Esophagus muscularis mucosa (tissue), 3 donors: ENCODE results near the gene PCBP3.

Experiments used
- POLR2AphosphoS5 ChIP-seq, 2 donors: sonication (generic); formaldehyde crosslinking; IDR thresholded peaks; one replicate each; pipeline ENCODE4 v1.6.1; 2017; ENCODE audit warnings: antibody characterized with exemption in 2 of 2
- TF ChIP-seq, protein P1 (sequence below), 3 experiments: fragments of 200-600 bp in 2 of 3; fragments of 450-650 bp in 1 of 3; sonication (generic) in 2 of 3; IDR thresholded peaks; one replicate each; pipeline ENCODE4 v1.5.1; 2017 to 2019; ENCODE audit warnings: antibody characterized with exemption in 3 of 3, mild to moderate bottlenecking in 2 of 3, moderate library complexity in 1 of 3

DNA sequence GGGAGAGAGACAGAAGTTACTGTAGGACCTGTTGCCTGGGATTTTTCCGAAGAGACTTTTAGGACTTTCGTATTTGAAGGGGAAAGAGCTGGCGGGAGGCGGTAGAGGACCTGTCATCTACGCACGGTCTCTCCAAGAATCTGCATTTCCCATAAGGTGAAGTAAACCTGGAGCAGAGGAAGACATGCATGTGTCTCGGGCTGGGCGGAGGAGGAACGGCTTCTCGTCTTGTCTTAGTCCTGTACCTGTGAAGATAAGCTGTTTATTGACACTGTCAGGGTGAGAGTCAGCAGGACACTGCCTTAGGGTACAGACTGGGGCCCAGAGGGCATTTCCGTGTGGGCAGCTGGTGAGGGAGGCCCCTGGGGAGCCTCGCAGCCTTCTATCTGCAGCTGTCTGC lies 214.7 kb downstream of the PCBP3 start:
- no peak for TF ChIP-seq POLR2AphosphoS5 (IDR thresholded peaks at IDR 0.05)
- TF ChIP-seq, protein P1, sequence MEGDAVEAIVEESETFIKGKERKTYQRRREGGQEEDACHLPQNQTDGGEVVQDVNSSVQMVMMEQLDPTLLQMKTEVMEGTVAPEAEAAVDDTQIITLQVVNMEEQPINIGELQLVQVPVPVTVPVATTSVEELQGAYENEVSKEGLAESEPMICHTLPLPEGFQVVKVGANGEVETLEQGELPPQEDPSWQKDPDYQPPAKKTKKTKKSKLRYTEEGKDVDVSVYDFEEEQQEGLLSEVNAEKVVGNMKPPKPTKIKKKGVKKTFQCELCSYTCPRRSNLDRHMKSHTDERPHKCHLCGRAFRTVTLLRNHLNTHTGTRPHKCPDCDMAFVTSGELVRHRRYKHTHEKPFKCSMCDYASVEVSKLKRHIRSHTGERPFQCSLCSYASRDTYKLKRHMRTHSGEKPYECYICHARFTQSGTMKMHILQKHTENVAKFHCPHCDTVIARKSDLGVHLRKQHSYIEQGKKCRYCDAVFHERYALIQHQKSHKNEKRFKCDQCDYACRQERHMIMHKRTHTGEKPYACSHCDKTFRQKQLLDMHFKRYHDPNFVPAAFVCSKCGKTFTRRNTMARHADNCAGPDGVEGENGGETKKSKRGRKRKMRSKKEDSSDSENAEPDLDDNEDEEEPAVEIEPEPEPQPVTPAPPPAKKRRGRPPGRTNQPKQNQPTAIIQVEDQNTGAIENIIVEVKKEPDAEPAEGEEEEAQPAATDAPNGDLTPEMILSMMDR (IDR thresholded peaks at IDR 0.05): no peak
